Measurements from ENCODE around the gene LMO2.

LMO2 gene

GRCh38 chr11:33861941-33862589, 29.8 kb downstream of the LMO2 start:
- no peaks in the 10 kb centered on the region for H3K9me3 ChIP-seq (replicated peaks; ENCODE audit: insufficient read depth, low read length)
- H3K4me2 ChIP-seq (ENCODE audit: low read depth, low read length): no peak overlapping the region
- no peaks in the 10 kb centered on the region for H3K4me1 ChIP-seq (ENCODE audit: low read length)
- no peaks in the 10 kb centered on the region for H3K36me3 ChIP-seq (replicated peaks; ENCODE audit: insufficient read depth, low read length)
- H3F3A ChIP-seq (ENCODE audit: insufficient read depth, low read length): no peaks in the 10 kb centered on the region
- H4K20me1 ChIP-seq (ENCODE audit: insufficient read depth, low read length): no peaks in the 10 kb centered on the region
- H2AFZ ChIP-seq (ENCODE audit: low read length): no peak overlapping the region
- H3K4me3 ChIP-seq (ENCODE audit: low read length): no peak overlapping the region
- TF ChIP-seq EZH2 (optimal IDR thresholded peaks at IDR 0.05; ENCODE audit: low read depth, low read length): no peak
- no peak for TF ChIP-seq CTCF (IDR thresholded peaks at IDR 0.05; ENCODE audit: low read length)
- no peak for TF ChIP-seq EZH2phosphoT487 (IDR thresholded peaks at IDR 0.05; ENCODE audit: low read length)
- H3K27ac ChIP-seq (ENCODE audit: low read length): no peak overlapping the region
- peaks cover 78% of the 10 kb centered on the region for H3K27me3 ChIP-seq (replicated peaks; ENCODE audit: insufficient read depth, low read length)
- H3K79me2 ChIP-seq (ENCODE audit: low read length): no peaks in the 10 kb centered on the region
- H3K9ac ChIP-seq (ENCODE audit: low read length): no peak overlapping the region
- H3K9me2 ChIP-seq (replicated peaks; ENCODE audit: insufficient read depth, low read length): no peaks in the 10 kb centered on the region
- DNase-seq: no peak

GRCh38 chr11:33861386-33861785, 30.5 kb downstream of the LMO2 start:
- Histone ChIP-seq H2AFZ (ENCODE audit: low read length) (no peak overlapping the region), H4K20me1 (ENCODE audit: insufficient read depth, low read length) (no peaks in the 10 kb centered on the region), H3F3A (ENCODE audit: insufficient read depth, low read length) (no peaks in the 10 kb centered on the region), H3K36me3 (replicated peaks; ENCODE audit: insufficient read depth, low read length) (no peaks in the 10 kb centered on the region), H3K9me3 (replicated peaks; ENCODE audit: insufficient read depth, low read length) (no peaks in the 10 kb centered on the region), H3K27me3 (replicated peaks; ENCODE audit: insufficient read depth, low read length) (peaks cover 80% of the 10 kb centered on the region), H3K9ac (ENCODE audit: low read length) (no peak overlapping the region), H3K9me2 (replicated peaks; ENCODE audit: insufficient read depth, low read length) (no peaks in the 10 kb centered on the region), H3K4me1 (ENCODE audit: low read length) (no peaks in the 10 kb centered on the region), H3K4me2 (ENCODE audit: low read depth, low read length) (no peak overlapping the region), H3K4me3 (ENCODE audit: low read length) (no peak overlapping the region), H3K27ac (ENCODE audit: low read length) (no peak overlapping the region), H3K79me2 (ENCODE audit: low read length) (no peaks in the 10 kb centered on the region)
- DNase-seq: no peak
- TF ChIP-seq EZH2phosphoT487 (IDR thresholded peaks at IDR 0.05; ENCODE audit: low read length): no peak
- no peak for TF ChIP-seq EZH2 (optimal IDR thresholded peaks at IDR 0.05; ENCODE audit: low read depth, low read length)
- TF ChIP-seq CTCF (IDR thresholded peaks at IDR 0.05; ENCODE audit: low read length): no peak

GRCh38 chr11:33860926-33861325, 30.9 kb downstream of the LMO2 start:
- no peaks in the 10 kb centered on the region for H3K79me2 ChIP-seq (ENCODE audit: low read length)
- H3K4me2 ChIP-seq (ENCODE audit: low read depth, low read length): no peak overlapping the region
- H3K9ac ChIP-seq (ENCODE audit: low read length): no peak overlapping the region
- H3F3A ChIP-seq (ENCODE audit: insufficient read depth, low read length): no peaks in the 10 kb centered on the region
- no peaks in the 10 kb centered on the region for H3K9me2 ChIP-seq (replicated peaks; ENCODE audit: insufficient read depth, low read length)
- no peaks in the 10 kb centered on the region for H3K36me3 ChIP-seq (replicated peaks; ENCODE audit: insufficient read depth, low read length)
- no peak overlapping the region for H3K4me3 ChIP-seq (ENCODE audit: low read length)
- no peak overlapping the region for H3K27ac ChIP-seq (ENCODE audit: low read length)
- no peak for DNase-seq
- no peaks in the 10 kb centered on the region for H4K20me1 ChIP-seq (ENCODE audit: insufficient read depth, low read length)
- no peaks in the 10 kb centered on the region for H3K9me3 ChIP-seq (replicated peaks; ENCODE audit: insufficient read depth, low read length)
- TF ChIP-seq EZH2 (optimal IDR thresholded peaks at IDR 0.05; ENCODE audit: low read depth, low read length) (no peak), EZH2phosphoT487 (IDR thresholded peaks at IDR 0.05; ENCODE audit: low read length) (no peak), CTCF (IDR thresholded peaks at IDR 0.05; ENCODE audit: low read length) (no peak)
- H2AFZ ChIP-seq (ENCODE audit: low read length): no peak overlapping the region
- H3K27me3 ChIP-seq (replicated peaks; ENCODE audit: insufficient read depth, low read length): peaks cover 82% of the 10 kb centered on the region
- no peaks in the 10 kb centered on the region for H3K4me1 ChIP-seq (ENCODE audit: low read length)

All from MM.1S (cell line).